HG03565 (cell line): Measurements from ENCODE around the gene FGF5.
"Not testable (repeated sequence)": the region's sequence is repeated elsewhere in the genome, so short reads cannot be mapped to it uniquely, and the experiment has no call there.

Source experiments
- ATAC-seq: cut with Tn5 transposase; IDR thresholded peaks from one replicate; pipeline ENCODE4 v1.9.1; 2021; ENCODE audit warnings: mild to moderate bottlenecking, moderate library complexity; ENCODE audit not compliant: unreplicated experiment

Gene FGF5

GRCh38 chr4:80294206-80294605 is 27.7 kb downstream of the FGF5 start:
- ATAC-seq, result no peak

GRCh38 chr4:80295336-80295735 is 28.9 kb downstream of the FGF5 start:
- no peak for ATAC-seq

GRCh38 chr4:80295826-80296225 is 29.4 kb downstream of the FGF5 start:
- no peak for ATAC-seq

- no peak for ATAC-seq
Observed at GRCh38 chr4:80301884-80302283, 35.4 kb downstream of the FGF5 start.

GRCh38 chr4:80302616-80303223 is 36.3 kb downstream of the FGF5 start:
- no peak for ATAC-seq

GRCh38 chr4:80305466-80305865 is 39.0 kb downstream of the FGF5 start:
- ATAC-seq, result no peak

GRCh38 chr4:80306260-80306659 is 39.8 kb downstream of the FGF5 start:
- no peak for ATAC-seq

- no peak for ATAC-seq
Observed at GRCh38 chr4:80307183-80307735, 40.8 kb downstream of the FGF5 start.

- no peak for ATAC-seq
Observed at GRCh38 chr4:80307774-80308465, 41.5 kb downstream of the FGF5 start.

- ATAC-seq, result no peak
Observed at GRCh38 chr4:80308466-80308822, 42.0 kb downstream of the FGF5 start.

- ATAC-seq, result no peak
Observed at GRCh38 chr4:80309294-80310004, 43.0 kb downstream of the FGF5 start.

- no peak for ATAC-seq
Observed at GRCh38 chr4:80311130-80311529, 44.7 kb downstream of the FGF5 start.

GRCh38 chr4:80312124-80312523 is 45.7 kb downstream of the FGF5 start:
- ATAC-seq, result no peak

GRCh38 chr4:80313627-80314026 is 47.2 kb downstream of the FGF5 start:
- ATAC-seq, result no peak

GRCh38 chr4:80315848-80316247 is 49.4 kb downstream of the FGF5 start:
- not testable (repeated sequence) for ATAC-seq

- no peak for ATAC-seq
Observed at GRCh38 chr4:80321341-80321740, 54.9 kb downstream of the FGF5 start.

GRCh38 chr4:80321776-80322175 is 55.3 kb downstream of the FGF5 start:
- no peak for ATAC-seq

- ATAC-seq, result no peak
Observed at GRCh38 chr4:80322716-80323115, 56.3 kb downstream of the FGF5 start.

GRCh38 chr4:80324171-80324570 is 57.7 kb downstream of the FGF5 start:
- ATAC-seq, result no peak

GRCh38 chr4:80331693-80332092 is 65.2 kb downstream of the FGF5 start:
- ATAC-seq, result no peak

GRCh38 chr4:80333121-80333520 is 66.7 kb downstream of the FGF5 start:
- no peak for ATAC-seq

GRCh38 chr4:80334568-80334967 is 68.1 kb downstream of the FGF5 start:
- ATAC-seq, result no peak
